KMS-11 (cell line): ENCODE measurements around the gene CMTM6.

Experiments used
- H2AFZ ChIP-seq: fragments of 200-600 bp; sonication (generic); 2 replicates; pipeline ENCODE4 v1.6.1; 2016; ENCODE audit warnings: antibody characterized with exemption, mixed run types, low read depth
- H3K27ac ChIP-seq: fragments of 200-600 bp; sonication (generic); 2 replicates; pipeline ENCODE4 v1.6.1; 2016; ENCODE audit warnings: mild to moderate bottlenecking, mixed run types
- H3K27me3 ChIP-seq: fragments of 200-600 bp; sonication (generic); 2 replicates; pipeline ENCODE4 v1.6.1; 2017; ENCODE audit warnings: mild to moderate bottlenecking, low read depth, mixed run types, moderate library complexity; ENCODE audit not compliant: insufficient read depth
- H3K36me3 ChIP-seq: fragments of 200-600 bp; sonication (generic); 2 replicates; pipeline ENCODE4 v1.6.1; 2017; ENCODE audit warnings: mild to moderate bottlenecking, mixed run types; ENCODE audit not compliant: insufficient read depth
- H3K4me1 ChIP-seq: fragments of 200-600 bp; sonication (generic); 2 replicates; pipeline ENCODE4 v1.6.1; 2016; ENCODE audit warnings: mild to moderate bottlenecking, low read depth, mixed run types; ENCODE audit not compliant: poor library complexity, severe bottlenecking
- H3K4me2 ChIP-seq: fragments of 200-600 bp; sonication (generic); 2 replicates; pipeline ENCODE4 v1.7.0; 2016; ENCODE audit warnings: mild to moderate bottlenecking, mixed run types
- H3K4me3 ChIP-seq: fragments of 200-600 bp; sonication (generic); IDR thresholded peaks from 2 replicates; pipeline ENCODE4 v1.6.1; 2017; ENCODE audit warnings: low read depth, low read length, mixed read lengths; ENCODE audit not compliant: insufficient read depth
- H3K79me2 ChIP-seq: fragments of 200-600 bp; sonication (generic); 2 replicates; pipeline ENCODE4 v1.6.1; 2016; ENCODE audit warnings: low read depth, mixed run types; ENCODE audit not compliant: insufficient read depth
- H3K9ac ChIP-seq: fragments of 200-600 bp; sonication (generic); 2 replicates; pipeline ENCODE4 v1.6.1; 2016; ENCODE audit warnings: mild to moderate bottlenecking, mixed run types
- H4K20me1 ChIP-seq: fragments of 200-600 bp; sonication (generic); 2 replicates; pipeline ENCODE4 v1.6.1; 2016; ENCODE audit warnings: mild to moderate bottlenecking, mixed run types; ENCODE audit not compliant: insufficient read depth
- CTCF ChIP-seq: fragments of 200-600 bp; sonication (generic); conservative IDR thresholded peaks from 2 replicates; pipeline ENCODE4 v1.6.1; 2017; ENCODE audit warnings: low read depth, mild to moderate bottlenecking, antibody characterized with exemption, low read length, moderate library complexity, mixed read lengths

Gene CMTM6

DNA sequence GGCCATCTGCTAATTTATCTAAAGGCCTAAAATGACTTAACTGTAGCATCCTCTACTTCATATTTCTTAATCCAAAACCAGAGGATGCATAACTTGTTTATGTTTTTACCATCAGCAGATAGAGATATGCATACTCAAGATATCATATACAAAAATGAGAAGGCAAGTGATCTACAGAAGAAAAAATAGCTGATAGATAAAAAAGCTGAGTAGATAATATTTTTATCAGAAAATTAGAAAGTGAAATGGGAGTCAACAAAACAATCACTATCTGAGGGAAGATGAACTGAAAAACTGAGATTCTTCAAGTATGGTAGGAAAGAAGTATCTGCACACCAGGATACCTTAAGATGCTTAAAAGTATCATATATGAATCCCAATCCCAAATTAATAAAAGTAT lies 42.7 kb upstream of the CMTM6 start:
- H3K4me1 ChIP-seq = no peaks in the 10 kb centered on the region
- no peaks in the 10 kb centered on the region for H4K20me1 ChIP-seq
- H3K27me3 ChIP-seq = no peaks in the 10 kb centered on the region
- no peaks in the 10 kb centered on the region for H3K36me3 ChIP-seq
- H3K79me2 ChIP-seq = no peaks in the 10 kb centered on the region; the same call in 1 of the 2 replicates
- no peak overlapping the region for H3K4me2 ChIP-seq
- H3K27ac ChIP-seq = no peak overlapping the region
- no peak overlapping the region for H3K4me3 ChIP-seq
- no peak overlapping the region for H3K9ac ChIP-seq
- no peak overlapping the region for H2AFZ ChIP-seq
- no peak for TF ChIP-seq CTCF

DNA sequence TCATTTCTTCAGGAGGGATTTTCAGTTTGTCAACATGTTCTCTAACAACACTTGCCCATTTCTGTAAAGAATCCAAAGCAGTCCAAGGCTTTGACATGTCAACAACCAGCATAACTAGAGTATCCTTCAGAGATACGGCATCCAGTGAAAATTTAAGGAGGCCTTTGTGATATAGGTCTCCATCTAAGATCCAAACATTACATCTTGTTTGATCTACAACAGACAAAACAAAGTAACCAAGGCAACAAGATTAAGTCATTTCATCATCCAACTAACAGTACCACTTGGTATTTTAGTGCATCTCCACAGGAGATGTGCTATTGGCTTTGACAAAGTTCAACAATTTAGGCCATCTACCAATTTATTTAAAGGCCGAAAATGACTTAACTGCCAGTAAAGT lies 42.2 kb upstream of the CMTM6 start:
- H2AFZ ChIP-seq = no peak overlapping the region
- H3K9ac ChIP-seq = no peak overlapping the region
- no peaks in the 10 kb centered on the region for H4K20me1 ChIP-seq
- no peaks in the 10 kb centered on the region for H3K36me3 ChIP-seq
- H3K4me1 ChIP-seq = no peaks in the 10 kb centered on the region
- H3K79me2 ChIP-seq = no peaks in the 10 kb centered on the region
- TF ChIP-seq CTCF = no peak
- no peak overlapping the region for H3K27ac ChIP-seq
- H3K4me3 ChIP-seq = no peak overlapping the region
- H3K27me3 ChIP-seq = no peaks in the 10 kb centered on the region
- H3K4me2 ChIP-seq = no peak overlapping the region

GRCh38 chr3:32542807-32543206 lies 40.2 kb upstream of the CMTM6 start:
- Histone ChIP-seq H3K27me3 (no peaks in the 10 kb centered on the region), H3K79me2 (no peaks in the 10 kb centered on the region), H2AFZ (no peak overlapping the region), H4K20me1 (no peaks in the 10 kb centered on the region), H3K36me3 (no peaks in the 10 kb centered on the region), H3K4me1 (no peaks in the 10 kb centered on the region), H3K4me3 (no peak overlapping the region), H3K9ac (no peak overlapping the region), H3K27ac (no peak overlapping the region), H3K4me2 (no peak overlapping the region)
- TF ChIP-seq CTCF = no peak

- no peak for TF ChIP-seq CTCF
- Histone ChIP-seq H3K27me3 (no peaks in the 10 kb centered on the region), H3K4me3 (no peak overlapping the region), H2AFZ (no peak overlapping the region), H3K9ac (no peak overlapping the region), H3K36me3 (no peaks in the 10 kb centered on the region), H3K79me2 (no peaks in the 10 kb centered on the region), H4K20me1 (no peaks in the 10 kb centered on the region), H3K4me2 (no peak overlapping the region), H3K27ac (no peak overlapping the region), H3K4me1 (no peaks in the 10 kb centered on the region)
Observed at GRCh38 chr3:32540899-32541298, 38.2 kb upstream of the CMTM6 start.

- Histone ChIP-seq H3K27me3 (no peaks in the 10 kb centered on the region), H3K79me2 (no peaks in the 10 kb centered on the region), H3K27ac (no peak overlapping the region), H3K36me3 (no peaks in the 10 kb centered on the region), H2AFZ (no peak overlapping the region), H3K4me2 (no peak overlapping the region), H3K9ac (no peak overlapping the region), H3K4me1 (no peaks in the 10 kb centered on the region), H4K20me1 (no peaks in the 10 kb centered on the region), H3K4me3 (no peak overlapping the region)
- no peak for TF ChIP-seq CTCF
Observed at GRCh38 chr3:32532434-32532833, 29.8 kb upstream of the CMTM6 start.
